Osteoblast (primary cell): ENCODE data around the gene FOXL2NB. TPM values are rescaled to one million over a fixed set of nuclear protein-coding genes. Genes with fewer than 3 reads are reported as not detected.

Experiments
- DNase-seq: peaks from one replicate; pipeline ENCODE4 v3.0.0; 2011; ENCODE audit warnings: low spot score, mixed read lengths; ENCODE audit not compliant: insufficient read length; ENCODE audit errors: missing footprints
- H2AFZ ChIP-seq: 2 replicates; pipeline ENCODE4 v1.6.0; 2011; ENCODE audit warnings: mild to moderate bottlenecking, low read length
- H3K27ac ChIP-seq: 2 replicates; pipeline ENCODE4 v1.5.1; 2011; ENCODE audit warnings: mild to moderate bottlenecking, low read depth, low read length, moderate library complexity
- H3K27me3 ChIP-seq: 2 replicates; pipeline ENCODE4 v1.6.0; 2012; ENCODE audit warnings: mild to moderate bottlenecking, control low read depth, inconsistent platforms, low read length, moderate library complexity; ENCODE audit not compliant: insufficient read depth
- H3K36me3 ChIP-seq: 2 replicates; pipeline ENCODE4 v1.5.1; 2011; ENCODE audit warnings: mild to moderate bottlenecking, low read length, control low read depth, moderate library complexity; ENCODE audit not compliant: insufficient read depth
- H3K4me1 ChIP-seq: 2 replicates; pipeline ENCODE4 v1.5.1; 2011; ENCODE audit warnings: mild to moderate bottlenecking, low read length, control low read depth, moderate library complexity; ENCODE audit not compliant: insufficient read depth
- H3K4me2 ChIP-seq: 2 replicates; pipeline ENCODE4 v1.6.0; 2011; ENCODE audit warnings: mild to moderate bottlenecking, low read length; ENCODE audit not compliant: insufficient read depth
- H3K4me3 ChIP-seq: fragments of 200-600 bp; sonication (generic); 3 replicates; pipeline ENCODE4 v1.5.1; 2012; ENCODE audit warnings: mild to moderate bottlenecking, low read length, inconsistent platforms; ENCODE audit not compliant: insufficient read depth
- H3K79me2 ChIP-seq: 2 replicates; pipeline ENCODE4 v1.6.0; 2012; ENCODE audit warnings: mild to moderate bottlenecking, low read length, control low read depth, inconsistent platforms; ENCODE audit not compliant: insufficient read depth
- H3K9me3 ChIP-seq: 2 replicates; pipeline ENCODE4 v1.5.1; 2011; ENCODE audit warnings: low read depth, low read length, control low read depth
- H4K20me1 ChIP-seq: 2 replicates; pipeline ENCODE4 v1.6.0; 2012; ENCODE audit warnings: mild to moderate bottlenecking, low read length, control low read depth; ENCODE audit not compliant: insufficient read depth
- CTCF ChIP-seq: IDR thresholded peaks from 2 replicates; pipeline ENCODE4 v1.5.1; 2011; ENCODE audit warnings: mild to moderate bottlenecking, low read depth, low read length, moderate library complexity; ENCODE audit errors: extremely low read depth
- total RNA-seq: library from RNA; depleted of rRNA; stranded (reverse); fragments of >200 nt; gene quantifications from 2 replicates; pipeline ENCODE4 v1.2.3, GENCODE V29; 2012

Gene FOXL2NB
- total RNA-seq, 1 donor, result 0.36 TPM

GRCh38 chr3:138949002-138949418, 2.0 kb downstream of the FOXL2NB start:
- Histone ChIP-seq H3K9me3 (no peaks in the 10 kb centered on the region), H3K36me3 (no peaks in the 10 kb centered on the region), H3K4me3 (no peak overlapping the region), H2AFZ (no peak overlapping the region), H3K4me1 (no peaks in the 10 kb centered on the region), H3K79me2 (no peaks in the 10 kb centered on the region), H4K20me1 (peaks cover 2% of the 10 kb centered on the region), H3K27me3 (peaks cover 82% of the 10 kb centered on the region), H3K4me2 (no peak overlapping the region), H3K27ac (no peak overlapping the region)
- TF ChIP-seq CTCF, result no peak
- no peak for DNase-seq

- H3K36me3 ChIP-seq, result no peaks in the 10 kb centered on the region
- H3K27me3 ChIP-seq, result peaks cover 78% of the 10 kb centered on the region
- peak; percentile 91 for DNase-seq
- peak overlapping the region; percentile 72 for H3K4me2 ChIP-seq
- H3K4me3 ChIP-seq, result peak overlapping the region; percentile 56
- H3K27ac ChIP-seq, result no peak overlapping the region
- no peaks in the 10 kb centered on the region for H3K9me3 ChIP-seq
- TF ChIP-seq CTCF, result no peak
- no peaks in the 10 kb centered on the region for H3K4me1 ChIP-seq
- peaks cover 2% of the 10 kb centered on the region for H4K20me1 ChIP-seq
- H2AFZ ChIP-seq, result no peak overlapping the region
- no peaks in the 10 kb centered on the region for H3K79me2 ChIP-seq
Observed at GRCh38 chr3:138949445-138950005, 2.5 kb downstream of the FOXL2NB start.

DNA sequence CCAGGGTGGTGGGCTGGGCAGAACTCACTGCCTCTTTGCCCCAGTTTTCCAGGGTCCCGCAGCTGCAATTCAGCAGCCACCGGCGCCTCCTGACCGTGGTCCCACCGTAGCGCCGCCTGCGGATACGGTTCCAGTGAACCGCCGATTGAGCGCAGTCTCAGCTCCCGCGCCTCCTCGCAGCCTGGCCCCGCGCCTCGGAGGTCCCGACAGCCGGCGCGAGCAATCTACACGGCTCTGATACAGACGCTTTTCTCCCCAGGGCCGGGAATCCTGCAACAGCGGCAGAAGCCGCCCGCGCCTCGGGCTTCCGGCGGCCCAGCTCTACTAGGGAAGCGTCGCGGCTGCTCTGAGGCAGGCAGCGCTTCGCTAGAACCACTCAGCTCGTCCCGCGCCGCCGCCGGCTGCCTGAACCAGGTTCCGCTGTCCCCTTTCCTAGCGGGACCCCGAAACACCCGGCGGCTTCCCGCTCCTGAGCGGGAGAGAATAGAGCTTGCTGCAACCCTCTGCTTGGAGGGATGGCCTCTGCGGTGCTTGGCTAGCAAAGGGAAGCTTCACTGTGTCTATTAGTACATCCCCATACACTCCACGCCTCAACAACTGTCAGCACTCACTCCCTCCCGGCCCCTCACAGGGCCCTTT, 3.1 kb downstream of the FOXL2NB start:
- peak; percentile 92 for DNase-seq
- TF ChIP-seq CTCF, result no peak
- Histone ChIP-seq H3K36me3 (no peaks in the 10 kb centered on the region), H3K27ac (no peak overlapping the region), H3K4me3 (peak overlapping the region; percentile 56), H2AFZ (peak overlapping the region; percentile 84), H3K4me1 (no peaks in the 10 kb centered on the region), H3K79me2 (no peaks in the 10 kb centered on the region), H3K27me3 (peaks cover 77% of the 10 kb centered on the region), H4K20me1 (peaks cover 2% of the 10 kb centered on the region), H3K9me3 (no peaks in the 10 kb centered on the region), H3K4me2 (peak overlapping the region; percentile 72)

- H3K4me3 ChIP-seq, result no peak overlapping the region
- no peak for DNase-seq
- no peaks in the 10 kb centered on the region for H3K4me1 ChIP-seq
- no peak overlapping the region for H3K27ac ChIP-seq
- H3K79me2 ChIP-seq, result no peaks in the 10 kb centered on the region
- peaks cover 2% of the 10 kb centered on the region for H4K20me1 ChIP-seq
- H3K27me3 ChIP-seq, result peaks cover 77% of the 10 kb centered on the region
- H3K36me3 ChIP-seq, result no peaks in the 10 kb centered on the region
- no peak overlapping the region for H2AFZ ChIP-seq
- peak overlapping the region; percentile 72 for H3K4me2 ChIP-seq
- H3K9me3 ChIP-seq, result no peaks in the 10 kb centered on the region
- TF ChIP-seq CTCF, result no peak
Observed at GRCh38 chr3:138950701-138951100, 3.7 kb downstream of the FOXL2NB start.
